HepG2 (cell line): ENCODE measurements around the gene EHBP1. TPM values are rescaled to one million over a fixed set of nuclear protein-coding genes. Genes with fewer than 3 reads are reported as not detected.

Source experiments
- AHR ChIP-seq: IDR thresholded peaks from 2 replicates; pipeline ENCODE4 v1.6.1; 2018; ENCODE audit warnings: missing genetic modification reagents, missing compliant biosample characterization
- FOXC1 ChIP-seq: sonication (generic); formaldehyde crosslinking; IDR thresholded peaks from 2 replicates; pipeline ENCODE4 v1.8.0; 2022; ENCODE audit warnings: mild to moderate bottlenecking, missing genetic modification reagents, borderline replicate concordance
- HOXA9 ChIP-seq: sonication (generic); formaldehyde crosslinking; IDR thresholded peaks from 2 replicates; pipeline ENCODE4 v1.8.1; 2022; ENCODE audit warnings: missing genetic modification reagents, mild to moderate bottlenecking, moderate library complexity, borderline replicate concordance
- IKZF4 ChIP-seq: sonication (generic); formaldehyde crosslinking; IDR thresholded peaks from 2 replicates; pipeline ENCODE4 v1.5.1; 2020; ENCODE audit warnings: borderline replicate concordance, mild to moderate bottlenecking, low read depth, missing genetic modification reagents; ENCODE audit errors: not compliant biosample characterization
- MZF1 ChIP-seq: sonication (generic); formaldehyde crosslinking; IDR thresholded peaks from 2 replicates; pipeline ENCODE4 v1.8.1; 2023; ENCODE audit warnings: mild to moderate bottlenecking, missing genetic modification reagents, borderline replicate concordance
- RAD21 ChIP-seq: fragments of 450-650 bp; formaldehyde crosslinking; IDR thresholded peaks from 2 replicates; pipeline ENCODE4 v1.5.0; 2020; ENCODE audit warnings: mild to moderate bottlenecking
- SIX4 ChIP-seq: sonication (generic); formaldehyde crosslinking; IDR thresholded peaks from 2 replicates; pipeline ENCODE4 v1.4.0; 2020; ENCODE audit warnings: missing genetic modification reagents
- ZFP36L2 ChIP-seq: sonication (generic); formaldehyde crosslinking; IDR thresholded peaks from 2 replicates; pipeline ENCODE4 v1.4.0; 2020; ENCODE audit warnings: missing genetic modification reagents
- ZNF143 ChIP-seq: sonication (generic); formaldehyde crosslinking; IDR thresholded peaks from 2 replicates; pipeline ENCODE4 v1.4.0; 2020; ENCODE audit warnings: missing genetic modification reagents
- ZNF589 ChIP-seq: sonication (generic); formaldehyde crosslinking; conservative IDR thresholded peaks from 2 replicates; pipeline ENCODE4 v1.8.0; 2022; ENCODE audit warnings: mild to moderate bottlenecking, moderate library complexity, missing genetic modification reagents
- ZNF724P ChIP-seq: sonication (generic); formaldehyde crosslinking; IDR thresholded peaks from 2 replicates; pipeline ENCODE4 v1.8.0; 2022; ENCODE audit warnings: missing genetic modification reagents, borderline replicate concordance
- ZNF776 ChIP-seq: sonication (generic); formaldehyde crosslinking; IDR thresholded peaks from 2 replicates; pipeline ENCODE4 v1.4.0; 2020; ENCODE audit warnings: mild to moderate bottlenecking, missing genetic modification reagents
- ZNF841 ChIP-seq: sonication (generic); formaldehyde crosslinking; IDR thresholded peaks from 2 replicates; pipeline ENCODE4 v1.8.1; 2023; ENCODE audit warnings: missing genetic modification reagents, borderline replicate concordance
- ZSCAN20 ChIP-seq: sonication (generic); formaldehyde crosslinking; IDR thresholded peaks from 2 replicates; pipeline ENCODE4 v1.4.0; 2020; ENCODE audit warnings: missing genetic modification reagents, mild to moderate bottlenecking, borderline replicate concordance
- ZSCAN25 ChIP-seq: sonication (generic); formaldehyde crosslinking; IDR thresholded peaks from 2 replicates; pipeline ENCODE4 v1.8.0; 2022; ENCODE audit warnings: mild to moderate bottlenecking, missing genetic modification reagents
- polyA plus RNA-seq, 8 experiments: library from polyadenylated mRNA; depleted of rRNA in 3 of 8; stranded (reverse) in 7 of 8; unstranded in 1 of 8; fragments of >200 nt; fragmentation: Illumina TruSeq in 4 of 8; extraction: Trizol in 4 of 8; gene quantifications; 2 replicates each; pipeline versions ENCODE4 v1.2.1 to v1.2.3, GENCODE V29; 2011 to 2016; ENCODE audit warnings: low read depth in 4 of 8, missing spikeins in 1 of 8, mixed read lengths in 1 of 8; ENCODE audit not compliant: insufficient read depth in 1 of 8
- total RNA-seq, 5 experiments: library from RNA; depleted of rRNA; stranded (reverse); fragments of >200 nt; fragmentation: Illumina TruSeq; extraction: Trizol; gene quantifications; 2 replicates each; pipeline ENCODE4 v1.2.3, GENCODE V29; 2016; ENCODE audit warnings: low read depth in 1 of 5
- TF ChIP-seq, protein P1 (sequence below): sonication (generic); formaldehyde crosslinking; IDR thresholded peaks from 2 replicates; pipeline ENCODE4 v1.4.0; 2020; ENCODE audit warnings: missing genetic modification reagents
- TF ChIP-seq, protein P2 (sequence below): sonication (generic); formaldehyde crosslinking; IDR thresholded peaks from 2 replicates; pipeline ENCODE4 v1.4.0; 2020; ENCODE audit warnings: mild to moderate bottlenecking, missing genetic modification reagents
- TF ChIP-seq, protein P3 (sequence below): IDR thresholded peaks from 2 replicates; pipeline ENCODE4 v1.6.1; 2016
- TF ChIP-seq, protein P4 (sequence below): sonication (generic); formaldehyde crosslinking; IDR thresholded peaks from 2 replicates; pipeline ENCODE4 v1.4.0; 2020; ENCODE audit warnings: missing genetic modification reagents, mild to moderate bottlenecking, borderline replicate concordance
- TF ChIP-seq, protein P5 (sequence below): sonication (generic); formaldehyde crosslinking; IDR thresholded peaks from 2 replicates; pipeline ENCODE4 v1.8.1; 2023; ENCODE audit warnings: mild to moderate bottlenecking, missing genetic modification reagents
- TF ChIP-seq, protein P6 (sequence below): sonication (generic); formaldehyde crosslinking; conservative IDR thresholded peaks from 2 replicates; pipeline ENCODE4 v1.8.0; 2022; ENCODE audit warnings: low read depth, missing genetic modification reagents

The EHBP1 gene
- total and polyA plus RNA-seq, 2 of the 13 experiments (the other 11 are each of a cell fraction or from before 2014, with no cell fraction given): 93.5 to 146 TPM

DNA sequence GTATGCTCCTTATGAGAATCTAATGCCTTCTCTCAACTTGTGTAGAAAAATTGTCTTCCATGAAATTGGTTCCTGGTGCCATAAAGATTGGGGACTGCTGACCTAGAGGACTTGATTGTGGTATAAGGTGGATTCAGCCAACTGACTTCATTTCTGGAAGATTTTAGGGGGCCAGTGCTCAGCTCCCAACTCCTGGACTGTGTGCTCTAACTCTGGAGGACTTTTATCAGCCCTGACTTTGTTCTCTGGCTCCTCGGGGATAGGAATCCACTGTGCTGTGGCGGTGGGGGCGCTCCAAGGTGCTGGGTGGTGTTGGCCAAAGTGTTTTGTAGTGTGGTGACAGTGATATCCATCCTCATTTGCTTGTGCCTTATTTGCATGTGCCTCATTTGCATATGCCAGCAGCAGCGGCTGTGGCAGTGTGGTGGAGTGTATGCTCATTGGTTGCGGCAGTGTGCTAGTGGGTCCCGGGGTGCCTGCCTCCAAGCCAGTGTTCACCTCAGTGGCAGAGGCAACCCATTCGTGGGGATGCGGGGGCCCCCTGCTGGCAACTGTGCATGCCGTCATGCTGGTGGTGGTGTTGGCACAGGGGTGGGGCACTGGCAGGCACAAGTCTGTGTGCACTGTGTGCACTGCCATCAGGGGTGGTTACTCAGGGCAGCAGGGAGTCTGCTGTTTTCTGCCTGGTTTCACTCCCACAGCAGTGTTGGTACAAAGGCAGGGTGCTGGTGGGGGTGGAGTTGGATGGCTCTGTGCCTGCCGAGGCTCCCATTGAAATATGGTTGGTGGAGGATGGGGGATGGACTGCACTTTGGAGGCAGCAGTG, 19.6 kb downstream of the EHBP1 start (continued):
- TF ChIP-seq ZSCAN25: no peak
- TF ChIP-seq MZF1 (CRISPR knock-in tag): no peak
- TF ChIP-seq, protein P1, sequence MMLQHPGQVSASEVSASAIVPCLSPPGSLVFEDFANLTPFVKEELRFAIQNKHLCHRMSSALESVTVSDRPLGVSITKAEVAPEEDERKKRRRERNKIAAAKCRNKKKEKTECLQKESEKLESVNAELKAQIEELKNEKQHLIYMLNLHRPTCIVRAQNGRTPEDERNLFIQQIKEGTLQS: no peak
- peak; percentile 82; the same call in 1 of the 2 replicates for TF ChIP-seq ZNF589 (CRISPR knock-in tag)
- TF ChIP-seq, protein P2, sequence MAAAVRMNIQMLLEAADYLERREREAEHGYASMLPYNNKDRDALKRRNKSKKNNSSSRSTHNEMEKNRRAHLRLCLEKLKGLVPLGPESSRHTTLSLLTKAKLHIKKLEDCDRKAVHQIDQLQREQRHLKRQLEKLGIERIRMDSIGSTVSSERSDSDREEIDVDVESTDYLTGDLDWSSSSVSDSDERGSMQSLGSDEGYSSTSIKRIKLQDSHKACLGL (CRISPR knock-in tag): no peak
- 0 out of 2 replicates have a peak, but pooled peaks have one; percentile 56 for TF ChIP-seq ZNF841 (CRISPR knock-in tag)
- no peak for TF ChIP-seq SIX4 (CRISPR knock-in tag)
- TF ChIP-seq ZSCAN20 (CRISPR knock-in tag): no peak
- no peak for TF ChIP-seq ZNF143 (CRISPR knock-in tag)
- no peak for TF ChIP-seq ZNF776 (CRISPR knock-in tag)
- peak; percentile 85 for TF ChIP-seq HOXA9 (CRISPR knock-in tag)
- TF ChIP-seq, protein P3, sequence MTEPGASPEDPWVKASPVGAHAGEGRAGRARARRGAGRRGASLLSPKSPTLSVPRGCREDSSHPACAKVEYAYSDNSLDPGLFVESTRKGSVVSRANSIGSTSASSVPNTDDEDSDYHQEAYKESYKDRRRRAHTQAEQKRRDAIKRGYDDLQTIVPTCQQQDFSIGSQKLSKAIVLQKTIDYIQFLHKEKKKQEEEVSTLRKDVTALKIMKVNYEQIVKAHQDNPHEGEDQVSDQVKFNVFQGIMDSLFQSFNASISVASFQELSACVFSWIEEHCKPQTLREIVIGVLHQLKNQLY (CRISPR knock-in tag): no peak
- 0 out of 2 replicates have a peak, but pooled peaks have one; percentile 58 for TF ChIP-seq FOXC1 (CRISPR knock-in tag)
- TF ChIP-seq AHR: no peak
- peak; percentile 85 for TF ChIP-seq RAD21 (CRISPR knock-in tag)
- TF ChIP-seq, protein P4, sequence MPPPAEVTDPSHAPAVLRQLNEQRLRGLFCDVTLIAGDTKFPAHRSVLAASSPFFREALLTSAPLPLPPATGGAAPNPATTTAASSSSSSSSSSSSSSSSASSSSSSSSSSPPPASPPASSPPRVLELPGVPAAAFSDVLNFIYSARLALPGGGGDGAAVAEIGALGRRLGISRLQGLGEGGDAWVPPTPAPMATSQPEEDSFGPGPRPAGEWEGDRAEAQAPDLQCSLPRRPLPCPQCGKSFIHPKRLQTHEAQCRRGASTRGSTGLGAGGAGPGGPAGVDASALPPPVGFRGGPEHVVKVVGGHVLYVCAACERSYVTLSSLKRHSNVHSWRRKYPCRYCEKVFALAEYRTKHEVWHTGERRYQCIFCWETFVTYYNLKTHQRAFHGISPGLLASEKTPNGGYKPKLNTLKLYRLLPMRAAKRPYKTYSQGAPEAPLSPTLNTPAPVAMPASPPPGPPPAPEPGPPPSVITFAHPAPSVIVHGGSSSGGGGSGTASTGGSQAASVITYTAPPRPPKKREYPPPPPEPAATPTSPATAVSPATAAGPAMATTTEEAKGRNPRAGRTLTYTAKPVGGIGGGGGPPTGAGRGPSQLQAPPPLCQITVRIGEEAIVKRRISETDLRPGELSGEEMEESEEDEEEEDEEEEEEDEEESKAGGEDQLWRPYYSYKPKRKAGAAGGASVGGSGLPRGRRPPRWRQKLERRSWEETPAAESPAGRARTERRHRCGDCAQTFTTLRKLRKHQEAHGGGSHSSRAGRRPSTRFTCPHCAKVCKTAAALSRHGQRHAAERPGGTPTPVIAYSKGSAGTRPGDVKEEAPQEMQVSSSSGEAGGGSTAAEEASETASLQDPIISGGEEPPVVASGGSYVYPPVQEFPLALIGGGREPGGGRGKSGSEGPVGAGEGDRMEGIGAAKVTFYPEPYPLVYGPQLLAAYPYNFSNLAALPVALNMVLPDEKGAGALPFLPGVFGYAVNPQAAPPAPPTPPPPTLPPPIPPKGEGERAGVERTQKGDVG: peak; percentile 21; the same call in 1 of the 2 replicates
- TF ChIP-seq, protein P5, sequence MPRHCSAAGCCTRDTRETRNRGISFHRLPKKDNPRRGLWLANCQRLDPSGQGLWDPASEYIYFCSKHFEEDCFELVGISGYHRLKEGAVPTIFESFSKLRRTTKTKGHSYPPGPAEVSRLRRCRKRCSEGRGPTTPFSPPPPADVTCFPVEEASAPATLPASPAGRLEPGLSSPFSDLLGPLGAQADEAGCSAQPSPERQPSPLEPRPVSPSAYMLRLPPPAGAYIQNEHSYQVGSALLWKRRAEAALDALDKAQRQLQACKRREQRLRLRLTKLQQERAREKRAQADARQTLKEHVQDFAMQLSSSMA (CRISPR knock-in tag): peak; percentile 80
- peak; percentile 65; the same call in 1 of the 2 replicates for TF ChIP-seq ZNF724P (CRISPR knock-in tag)
- TF ChIP-seq, protein P6, sequence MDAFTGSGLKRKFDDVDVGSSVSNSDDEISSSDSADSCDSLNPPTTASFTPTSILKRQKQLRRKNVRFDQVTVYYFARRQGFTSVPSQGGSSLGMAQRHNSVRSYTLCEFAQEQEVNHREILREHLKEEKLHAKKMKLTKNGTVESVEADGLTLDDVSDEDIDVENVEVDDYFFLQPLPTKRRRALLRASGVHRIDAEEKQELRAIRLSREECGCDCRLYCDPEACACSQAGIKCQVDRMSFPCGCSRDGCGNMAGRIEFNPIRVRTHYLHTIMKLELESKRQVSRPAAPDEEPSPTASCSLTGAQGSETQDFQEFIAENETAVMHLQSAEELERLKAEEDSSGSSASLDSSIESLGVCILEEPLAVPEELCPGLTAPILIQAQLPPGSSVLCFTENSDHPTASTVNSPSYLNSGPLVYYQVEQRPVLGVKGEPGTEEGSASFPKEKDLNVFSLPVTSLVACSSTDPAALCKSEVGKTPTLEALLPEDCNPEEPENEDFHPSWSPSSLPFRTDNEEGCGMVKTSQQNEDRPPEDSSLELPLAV (CRISPR knock-in tag): 0 out of 2 replicates have a peak, but pooled peaks have one; percentile 63
- no peak for TF ChIP-seq ZFP36L2
- TF ChIP-seq IKZF4 (CRISPR knock-in tag): no peak
